Sigmoid colon (tissue), 4 donors: ENCODE data around the gene ADGRV1.

Experiments used
- CTCF ChIP-seq, 4 experiments: fragments of 450-650 bp in 3 of 4; fragments of 200-600 bp in 1 of 4; IDR thresholded peaks; one replicate each; pipeline ENCODE4 v1.5.1; 2016 to 2019; ENCODE audit warnings: antibody characterized with exemption in 4 of 4, mild to moderate bottlenecking in 3 of 4, moderate library complexity in 2 of 4
- EP300 ChIP-seq, 4 donors: sonication (generic); formaldehyde crosslinking; IDR thresholded peaks; one replicate each; pipeline ENCODE4 v1.6.1; 2017; ENCODE audit warnings: antibody characterized with exemption in 4 of 4
- POLR2A ChIP-seq, 2 donors: fragments of 450-650 bp; IDR thresholded peaks; one replicate each; pipeline ENCODE4 v1.6.1; 2016; ENCODE audit warnings: antibody characterized with exemption in 2 of 2, mild to moderate bottlenecking in 2 of 2, moderate library complexity in 2 of 2
- POLR2AphosphoS5 ChIP-seq, 4 donors: sonication (generic); formaldehyde crosslinking; IDR thresholded peaks; one replicate each; pipeline ENCODE4 v1.6.1; 2017; ENCODE audit warnings: antibody characterized with exemption in 4 of 4

GRCh38 chr5:90746119-90746518 lies 187.5 kb downstream of the ADGRV1 start:
- TF ChIP-seq EP300 (IDR thresholded peaks at IDR 0.05), result no peak
- TF ChIP-seq CTCF (IDR thresholded peaks at IDR 0.05), result no peak
- TF ChIP-seq POLR2AphosphoS5 (IDR thresholded peaks at IDR 0.05), result no peak
- TF ChIP-seq POLR2A (IDR thresholded peaks at IDR 0.05), result no peak
